ENCODE results near the gene TSPAN9.

The TSPAN9 gene

GRCh38 chr12:3296409-3296701 lies 219.2 kb downstream of the TSPAN9 start:
- DNase-seq (ENCODE audit: low read depth): no peak

DNA sequence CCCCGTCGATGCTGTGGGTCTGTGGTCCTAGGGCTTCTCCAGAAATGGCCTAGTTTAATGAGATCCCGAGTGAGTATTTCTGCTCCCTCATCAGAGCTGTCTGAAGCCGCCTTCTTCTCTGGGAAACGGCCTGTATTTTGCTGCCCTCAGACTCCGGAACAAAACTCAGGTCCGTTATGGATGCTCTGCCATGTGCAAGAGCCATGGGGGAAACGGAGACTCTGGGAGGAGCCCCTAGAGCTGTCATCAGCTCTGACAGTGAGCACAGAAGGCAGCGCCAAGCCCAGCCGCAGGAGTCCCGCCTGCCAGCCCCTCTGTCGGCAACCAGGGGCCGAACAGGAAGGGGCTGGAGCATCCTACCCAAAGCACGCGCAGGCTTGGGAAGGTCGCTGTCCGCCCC lies 221.4 kb downstream of the TSPAN9 start:
- no peak for DNase-seq (ENCODE audit: low read depth)

DNA sequence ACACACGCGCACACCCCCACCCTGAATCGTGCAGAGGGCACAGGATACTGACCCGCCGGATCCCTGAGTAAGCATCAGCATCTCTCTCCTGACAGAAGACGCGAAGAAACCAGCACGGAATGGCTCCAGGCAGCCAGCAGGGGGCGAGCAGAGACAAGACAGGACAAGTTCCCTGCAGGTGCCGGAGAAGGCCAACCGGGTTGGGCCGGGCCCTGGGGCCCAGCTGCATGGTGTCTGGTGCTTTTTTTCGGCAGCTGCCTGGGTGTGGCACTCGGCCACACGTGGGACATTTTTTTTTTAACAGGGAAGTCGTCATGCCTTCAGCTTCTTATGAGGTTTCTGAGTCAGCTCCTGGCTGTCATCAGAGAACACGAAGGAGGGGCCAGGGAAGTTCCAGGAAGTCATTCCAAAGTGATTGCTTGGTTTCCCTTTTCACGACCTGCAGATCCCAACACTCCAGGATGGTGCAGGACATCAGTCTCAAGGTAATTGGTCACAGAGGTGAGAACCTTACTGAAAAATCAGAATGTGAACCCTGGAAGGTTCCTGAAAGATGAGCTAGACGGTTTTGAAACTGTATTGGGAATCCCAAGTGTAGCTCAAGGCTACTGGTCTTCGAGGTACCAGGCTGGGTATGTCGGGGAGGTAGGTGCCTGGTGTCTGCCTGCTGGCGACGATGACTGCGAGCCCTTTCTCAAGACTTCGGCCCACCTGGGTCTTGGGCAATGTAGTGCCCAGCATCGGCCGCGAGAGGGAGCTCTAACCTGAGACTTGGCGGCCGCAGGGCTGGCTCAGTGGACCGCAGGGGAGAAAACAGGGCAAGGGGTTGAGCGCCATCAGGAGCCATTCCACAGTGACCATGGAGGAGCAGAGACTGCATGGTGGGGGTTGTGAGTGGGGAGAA lies 223.0 kb downstream of the TSPAN9 start:
- DNase-seq (ENCODE audit: low read depth): peak; percentile 99

- no peak for DNase-seq (ENCODE audit: low read depth)
Measured at GRCh38 chr12:3300833-3301401, 223.7 kb downstream of the TSPAN9 start.

DNA sequence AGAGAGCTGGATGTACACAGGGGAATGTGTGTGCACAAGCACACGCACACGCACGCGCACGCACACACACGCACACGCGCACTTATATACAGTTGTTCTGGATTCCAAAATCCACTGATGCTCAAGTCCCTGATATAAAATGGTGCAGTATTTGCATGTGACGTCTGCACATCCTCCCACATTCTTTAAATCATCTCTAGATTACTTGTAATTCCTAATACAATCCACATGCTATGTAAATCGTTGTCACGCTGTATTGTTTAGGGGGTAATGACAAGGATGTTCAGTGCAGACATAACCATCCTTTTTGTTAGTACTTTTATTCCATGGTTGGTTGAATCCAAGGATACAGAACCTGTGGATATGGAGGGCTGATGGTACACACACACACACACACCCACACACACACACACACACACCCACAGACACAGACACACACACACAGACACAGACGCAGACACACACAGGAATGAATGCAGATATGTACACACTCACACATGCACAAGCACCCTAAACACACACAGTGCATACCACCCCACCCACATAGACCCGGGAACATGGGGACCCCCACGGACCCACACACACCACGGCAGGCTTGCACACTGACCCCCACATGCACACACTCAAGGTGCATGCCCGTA lies 225.3 kb downstream of the TSPAN9 start:
- no peak for DNase-seq (ENCODE audit: low read depth)

DNA sequence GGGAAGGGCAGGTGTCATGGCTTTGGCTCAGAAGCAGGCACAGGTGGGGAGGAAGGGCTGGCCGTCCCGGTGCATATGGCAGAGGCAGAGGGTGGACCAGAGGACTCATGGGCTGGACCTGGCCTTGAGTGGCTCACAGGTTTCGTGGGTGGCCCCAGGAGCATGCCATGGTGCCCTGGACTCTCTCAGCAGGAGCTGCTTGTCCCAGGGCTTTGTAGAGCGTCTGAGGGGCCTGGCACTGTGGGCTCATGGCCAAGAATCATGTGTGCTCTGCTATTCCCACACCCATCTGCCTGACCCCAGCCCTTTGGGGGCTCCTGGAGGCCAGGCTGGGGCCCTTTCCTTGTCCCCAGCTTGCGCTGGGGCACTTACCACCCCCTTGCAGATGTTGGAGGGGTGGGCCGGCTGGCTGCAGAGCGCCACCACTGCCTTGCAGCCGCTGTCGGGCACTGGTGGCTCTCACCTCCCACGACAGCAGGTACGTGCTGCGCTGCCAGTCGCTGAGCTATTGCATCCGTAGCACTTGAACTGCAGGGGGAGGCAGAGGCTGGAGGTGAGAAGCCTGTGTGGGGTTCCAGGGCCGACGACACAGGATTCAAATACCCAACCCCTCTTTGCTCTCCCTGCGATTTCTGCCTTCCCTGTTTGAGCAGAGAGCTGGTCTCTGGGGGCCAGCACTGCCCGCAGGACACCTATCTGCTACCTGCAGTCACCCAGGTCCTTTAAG lies 226.4 kb downstream of the TSPAN9 start:
- DNase-seq (ENCODE audit: low read depth): peak; percentile 33

GRCh38 chr12:3304436-3305165 lies 227.4 kb downstream of the TSPAN9 start:
- DNase-seq (ENCODE audit: low read depth): peak; percentile 96

- DNase-seq (ENCODE audit: low read depth): no peak
Measured at GRCh38 chr12:3305464-3305863, 228.3 kb downstream of the TSPAN9 start.

DNA sequence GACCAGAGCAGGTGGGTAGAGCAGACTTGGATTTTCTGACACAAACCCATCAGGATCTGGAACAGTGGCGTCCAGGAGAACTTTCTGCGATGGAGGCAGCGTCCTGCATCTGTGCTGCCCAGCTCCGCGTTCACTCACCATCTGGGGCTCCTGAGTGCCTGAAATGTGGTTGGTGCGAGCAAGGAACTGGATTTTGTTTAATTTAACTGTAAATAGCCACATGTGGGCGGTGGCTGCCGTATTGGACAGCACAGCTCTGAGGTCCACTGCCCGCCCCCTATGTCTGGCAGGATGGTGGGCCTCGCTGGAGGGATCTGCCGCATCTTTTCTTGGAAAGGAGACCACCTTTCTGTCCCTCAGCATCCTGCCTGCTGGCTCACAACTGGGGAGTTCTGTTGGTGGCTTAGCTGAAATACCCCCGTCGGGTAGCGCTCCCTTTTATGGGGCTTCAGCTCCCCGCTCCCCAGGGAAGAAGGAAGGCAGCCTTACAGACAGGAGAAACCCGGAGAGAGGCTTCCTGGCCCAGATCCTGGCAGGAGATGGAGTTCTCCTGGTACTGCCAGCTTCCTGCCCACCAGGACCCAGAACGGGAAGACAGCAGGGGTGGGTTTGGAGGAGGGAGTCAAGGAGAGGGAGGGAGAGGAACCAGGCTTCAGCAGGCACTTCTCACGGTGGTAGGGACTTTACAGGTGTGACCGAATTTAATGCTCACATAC lies 228.9 kb downstream of the TSPAN9 start:
- DNase-seq (ENCODE audit: low read depth): no peak

DNA sequence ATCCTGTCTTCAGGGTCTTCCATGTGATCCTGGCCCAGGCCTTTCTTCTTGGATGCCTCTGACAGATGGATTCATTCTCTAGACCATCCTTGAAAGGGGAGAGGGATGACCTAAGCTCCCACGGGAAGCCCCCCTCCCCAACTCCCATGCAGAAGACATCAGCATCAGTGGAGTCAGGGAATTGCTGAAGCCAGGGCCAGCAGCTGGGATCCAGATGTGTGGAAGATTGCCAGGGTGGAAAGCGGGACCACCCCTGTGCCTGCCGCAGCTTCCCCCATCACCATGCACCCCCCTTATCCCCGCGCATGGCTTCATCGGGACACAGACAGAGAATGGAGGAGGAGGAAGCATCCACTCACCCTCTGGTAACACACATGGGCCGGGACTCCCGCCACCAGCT lies 230.2 kb downstream of the TSPAN9 start:
- no peak for DNase-seq (ENCODE audit: low read depth)

GRCh38 chr12:3308063-3308462 lies 230.9 kb downstream of the TSPAN9 start:
- DNase-seq (ENCODE audit: low read depth): no peak

DNA sequence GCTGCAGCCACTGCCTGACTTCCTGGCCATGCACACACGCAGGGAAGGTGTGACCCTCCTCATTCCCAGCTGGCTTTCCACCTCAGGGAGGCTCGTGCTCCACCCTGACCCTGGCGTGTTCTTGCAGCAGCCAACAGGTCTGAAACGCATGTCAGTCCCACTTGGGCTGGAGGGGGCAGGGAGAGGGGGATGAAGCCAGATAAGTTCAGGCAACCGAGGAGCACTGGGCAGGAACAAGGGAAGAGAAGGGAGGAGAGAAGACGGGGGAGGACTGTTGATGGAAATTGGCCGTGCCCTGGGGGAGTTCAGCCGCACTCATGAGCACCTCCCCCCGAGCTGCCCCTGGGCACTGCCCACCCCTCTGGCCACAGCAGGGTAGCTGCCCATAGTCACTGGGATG lies 231.4 kb downstream of the TSPAN9 start:
- no peak for DNase-seq (ENCODE audit: low read depth)

DNA sequence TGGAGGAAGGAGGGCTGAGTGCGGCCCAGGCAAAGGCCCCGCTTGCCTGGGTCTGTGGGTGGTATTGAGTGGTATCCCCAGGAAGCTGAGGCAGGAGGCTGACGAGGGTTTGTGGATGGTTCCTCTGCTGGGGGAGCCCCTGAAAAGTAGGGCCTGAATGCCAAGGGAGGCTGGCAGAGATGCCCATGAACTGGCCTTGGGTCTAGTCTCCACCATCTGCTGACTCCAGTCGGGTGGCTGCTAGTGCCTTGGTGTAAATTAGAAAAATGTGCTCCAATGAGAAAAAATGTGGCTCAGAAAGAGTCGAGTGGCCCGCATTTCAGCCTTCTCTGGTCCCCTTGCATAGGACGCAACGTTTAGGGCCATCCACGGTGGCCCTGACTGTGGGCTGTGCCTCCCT lies 232.6 kb downstream of the TSPAN9 start:
- DNase-seq (ENCODE audit: low read depth): no peak

- no peak for DNase-seq (ENCODE audit: low read depth)
Measured at GRCh38 chr12:3310271-3311026, 233.3 kb downstream of the TSPAN9 start.

DNA sequence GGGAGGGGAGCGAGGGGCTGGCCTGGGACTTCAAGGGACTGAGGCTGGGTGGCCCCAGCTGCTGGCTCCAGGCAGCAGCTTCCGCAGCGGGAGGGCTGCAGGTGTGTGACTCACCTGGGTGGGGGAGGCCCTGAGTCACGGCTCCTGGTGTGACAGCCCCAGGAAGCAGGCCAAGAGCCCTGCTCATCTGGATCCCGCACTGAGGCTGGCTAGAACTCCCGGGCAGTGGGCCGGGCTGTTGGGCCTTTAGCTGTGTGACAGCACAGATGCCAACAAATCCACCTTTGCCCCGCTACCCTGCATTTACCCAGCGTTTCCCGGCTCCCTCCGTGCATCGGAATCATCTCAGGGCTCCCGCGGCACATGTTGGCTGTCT lies 233.8 kb downstream of the TSPAN9 start:
- peak; percentile 72 for DNase-seq (ENCODE audit: low read depth)

- no peak for DNase-seq (ENCODE audit: low read depth)
Measured at GRCh38 chr12:3311491-3312103, 234.4 kb downstream of the TSPAN9 start.

DNA sequence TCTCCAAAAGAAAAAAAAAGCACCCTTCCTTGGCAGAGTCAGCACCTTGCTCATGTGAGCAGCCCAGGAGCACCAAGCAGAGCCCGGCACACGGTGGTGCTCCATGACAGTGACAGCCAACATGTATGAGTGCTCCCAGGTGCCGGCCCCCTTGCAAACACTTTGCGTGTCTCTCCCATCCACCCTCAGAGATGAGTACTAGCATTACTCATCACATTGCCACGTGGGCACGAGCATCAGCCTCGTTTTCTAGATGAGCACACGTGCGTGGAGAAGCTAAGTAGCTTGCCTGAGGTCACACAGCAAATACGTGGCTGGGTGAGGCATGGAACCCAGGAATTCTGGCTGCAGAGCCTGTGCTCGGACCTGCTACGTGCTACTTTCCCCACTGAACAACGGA lies 235.9 kb downstream of the TSPAN9 start:
- peak; percentile 96 for DNase-seq (ENCODE audit: low read depth)

DNA sequence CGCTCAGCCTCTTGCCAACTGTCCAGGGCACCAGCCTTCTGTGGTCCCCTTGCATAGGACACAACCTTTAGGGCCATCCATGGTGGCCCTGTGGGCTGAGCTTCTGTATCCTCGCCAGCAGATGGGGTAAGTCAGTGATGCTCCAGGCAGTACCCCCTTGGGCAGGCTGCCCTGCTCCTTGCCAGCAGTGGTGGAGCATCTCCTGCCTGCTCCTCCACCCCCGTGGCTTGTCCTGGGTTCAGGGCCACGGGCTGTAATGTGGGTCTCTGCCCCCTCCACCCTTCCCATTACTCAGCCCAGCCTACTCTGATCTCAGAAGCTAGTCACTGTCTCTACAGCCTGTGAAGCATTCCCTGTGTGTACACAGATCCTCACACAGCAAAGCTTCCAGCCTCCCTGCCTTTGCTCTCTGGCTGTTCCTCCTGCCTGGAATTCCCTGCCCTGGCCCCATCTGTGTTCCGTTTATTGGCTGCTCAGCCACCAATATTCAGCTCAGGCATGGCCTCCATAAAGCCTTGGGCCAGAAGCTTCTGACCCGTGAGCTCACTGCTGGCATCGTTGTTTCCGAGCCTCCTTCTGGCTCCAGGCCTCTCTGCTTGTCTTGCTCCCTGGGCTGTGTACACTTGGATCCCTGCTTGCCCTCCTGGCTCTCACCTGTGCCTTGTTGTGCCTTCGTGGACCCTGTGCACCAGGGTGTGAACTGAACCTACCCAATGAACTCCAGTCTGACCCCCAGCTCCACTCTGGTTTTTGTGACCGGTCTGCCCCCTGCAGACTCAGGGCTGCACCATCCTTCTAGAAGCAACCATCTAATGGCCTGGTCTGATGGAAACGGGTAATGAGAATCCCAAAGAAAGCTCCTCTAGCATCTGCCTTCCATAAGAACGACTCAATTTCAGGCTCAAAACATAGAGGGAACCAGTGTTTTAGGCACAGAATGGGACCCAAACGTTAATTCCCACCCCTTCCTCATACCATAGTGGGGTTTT lies 236.8 kb downstream of the TSPAN9 start:
- DNase-seq (ENCODE audit: low read depth): peak; percentile 52

DNA sequence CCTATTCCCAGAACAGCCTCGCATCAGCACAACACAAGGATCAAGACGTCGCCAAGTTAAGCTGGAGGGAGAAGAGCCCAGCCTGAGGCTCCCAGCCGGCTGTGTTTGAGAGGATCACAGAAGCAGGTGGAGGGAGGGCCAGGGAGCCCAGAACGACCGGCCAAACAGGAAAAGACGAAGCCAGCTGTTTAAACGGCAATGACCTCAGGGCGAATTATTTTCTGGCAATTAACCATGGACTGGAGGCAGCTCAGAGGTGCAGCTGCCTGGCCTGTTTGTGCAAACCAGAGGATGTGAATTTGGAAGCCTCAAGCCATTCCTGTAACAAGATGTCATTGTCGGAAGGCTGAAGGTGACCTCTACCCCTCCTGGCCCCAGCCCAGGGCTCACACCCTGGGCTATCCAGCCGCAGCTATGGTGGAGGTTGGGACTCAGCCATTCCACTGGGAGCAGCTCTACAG lies 238.1 kb downstream of the TSPAN9 start:
- DNase-seq (ENCODE audit: low read depth): peak; percentile 58
